Astrocyte of the hippocampus (primary cell): Measurements from ENCODE around the gene CFAP20DC.
"Not testable (repeated sequence)": the region's sequence is repeated elsewhere in the genome, so short reads cannot be mapped to it uniquely, and the experiment has no call there.

Source experiments
- DNase-seq: peaks from one replicate; pipeline ENCODE4 v3.0.0; 2011; ENCODE audit warnings: low read depth, low spot score

Gene CFAP20DC

GRCh38 chr3:58696813-58697212, 353.0 kb downstream of the CFAP20DC start:
- not testable (repeated sequence) for DNase-seq

- DNase-seq = no peak
Measured at GRCh38 chr3:58696093-58696492, 353.7 kb downstream of the CFAP20DC start.

GRCh38 chr3:58695284-58695683, 354.5 kb downstream of the CFAP20DC start:
- DNase-seq = not testable (repeated sequence)

- no peak for DNase-seq
Measured at GRCh38 chr3:58693940-58694850, 355.6 kb downstream of the CFAP20DC start.

- no peak for DNase-seq
Measured at GRCh38 chr3:58692484-58692883, 357.3 kb downstream of the CFAP20DC start.
